Measurements from ENCODE around the gene POU3F2. TPM values are rescaled to one million over a fixed set of nuclear protein-coding genes. Genes with fewer than 3 reads are reported as not detected.

Gene POU3F2
- total RNA-seq, 2 donors from 2014 or later, result 0.07 TPM; not detected in 1

DNA sequence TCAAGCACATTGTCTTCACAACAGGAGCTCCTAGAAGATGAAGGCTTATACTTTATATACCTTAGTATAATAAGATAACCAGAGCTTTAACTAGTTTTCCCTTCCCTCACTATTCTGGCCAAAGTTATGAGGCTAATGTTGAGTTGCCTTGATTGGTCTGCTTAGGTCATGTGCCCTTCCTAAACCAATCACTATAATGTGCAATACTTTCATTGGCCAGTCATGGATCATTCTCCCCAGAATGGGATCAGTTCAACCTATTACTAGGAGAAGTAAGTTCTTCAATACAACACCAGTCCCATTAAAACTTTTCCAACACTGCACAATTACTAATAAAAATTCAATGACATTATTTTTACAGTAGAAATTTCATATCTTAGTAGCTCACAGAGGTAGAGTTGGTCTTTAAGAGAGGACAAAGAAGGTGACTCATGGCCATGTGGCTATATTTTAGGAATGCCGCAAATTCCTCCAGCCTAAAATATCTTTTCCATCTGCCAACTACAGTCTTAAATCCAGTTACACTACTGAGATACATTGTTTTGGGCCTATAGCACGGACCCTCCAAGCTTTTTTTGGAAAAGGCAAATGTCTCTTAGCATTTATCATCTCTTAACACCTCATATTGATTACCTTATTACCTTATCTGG is 12.5 kb upstream of the POU3F2 start:
- no peak overlapping the region for H3K4me3 ChIP-seq (ENCODE audit: low read length)
- no peak overlapping the region for H3K9ac ChIP-seq (ENCODE audit: extremely low read depth, low read length, poor library complexity, severe bottlenecking)
- Mint-ChIP-seq H3K4me1 (peaks cover 13% of the 10 kb centered on the region), H3K27me3 (ENCODE audit: insufficient read depth) (peaks cover 86% of the 10 kb centered on the region), H3K27ac (no peak overlapping the region), H3K36me3 (ENCODE audit: low read depth) (no peaks in the 10 kb centered on the region), H3K4me3 (no peak overlapping the region), H3K9me3 (no peaks in the 10 kb centered on the region)
- no peaks in the 10 kb centered on the region for H3K4me1 ChIP-seq (ENCODE audit: control insufficient read depth, insufficient read depth, low read length)
- H3K27ac ChIP-seq (ENCODE audit: low read depth, low read length), result no peak overlapping the region
- H3K36me3 ChIP-seq (ENCODE audit: control insufficient read depth, insufficient read depth, low read length), result no peaks in the 10 kb centered on the region
- H3K27me3 ChIP-seq (ENCODE audit: control insufficient read depth, insufficient read depth, low read length, poor library complexity, severe bottlenecking), result peaks cover 68% of the 10 kb centered on the region
- H3K9me3 ChIP-seq (ENCODE audit: control insufficient read depth, low read length), result no peaks in the 10 kb centered on the region
- no peak for DNase-seq
- TF ChIP-seq, protein P1, sequence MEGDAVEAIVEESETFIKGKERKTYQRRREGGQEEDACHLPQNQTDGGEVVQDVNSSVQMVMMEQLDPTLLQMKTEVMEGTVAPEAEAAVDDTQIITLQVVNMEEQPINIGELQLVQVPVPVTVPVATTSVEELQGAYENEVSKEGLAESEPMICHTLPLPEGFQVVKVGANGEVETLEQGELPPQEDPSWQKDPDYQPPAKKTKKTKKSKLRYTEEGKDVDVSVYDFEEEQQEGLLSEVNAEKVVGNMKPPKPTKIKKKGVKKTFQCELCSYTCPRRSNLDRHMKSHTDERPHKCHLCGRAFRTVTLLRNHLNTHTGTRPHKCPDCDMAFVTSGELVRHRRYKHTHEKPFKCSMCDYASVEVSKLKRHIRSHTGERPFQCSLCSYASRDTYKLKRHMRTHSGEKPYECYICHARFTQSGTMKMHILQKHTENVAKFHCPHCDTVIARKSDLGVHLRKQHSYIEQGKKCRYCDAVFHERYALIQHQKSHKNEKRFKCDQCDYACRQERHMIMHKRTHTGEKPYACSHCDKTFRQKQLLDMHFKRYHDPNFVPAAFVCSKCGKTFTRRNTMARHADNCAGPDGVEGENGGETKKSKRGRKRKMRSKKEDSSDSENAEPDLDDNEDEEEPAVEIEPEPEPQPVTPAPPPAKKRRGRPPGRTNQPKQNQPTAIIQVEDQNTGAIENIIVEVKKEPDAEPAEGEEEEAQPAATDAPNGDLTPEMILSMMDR (conservative IDR thresholded peaks at IDR 0.05), result no peak
- WGBS, 2 experiments (ENCODE audit: insufficient coverage in 1 of 2, insufficient read length in 1 of 2), result 88 to 91% methylated on average over 1 to 2 of the region's 2 CpGs

DNA sequence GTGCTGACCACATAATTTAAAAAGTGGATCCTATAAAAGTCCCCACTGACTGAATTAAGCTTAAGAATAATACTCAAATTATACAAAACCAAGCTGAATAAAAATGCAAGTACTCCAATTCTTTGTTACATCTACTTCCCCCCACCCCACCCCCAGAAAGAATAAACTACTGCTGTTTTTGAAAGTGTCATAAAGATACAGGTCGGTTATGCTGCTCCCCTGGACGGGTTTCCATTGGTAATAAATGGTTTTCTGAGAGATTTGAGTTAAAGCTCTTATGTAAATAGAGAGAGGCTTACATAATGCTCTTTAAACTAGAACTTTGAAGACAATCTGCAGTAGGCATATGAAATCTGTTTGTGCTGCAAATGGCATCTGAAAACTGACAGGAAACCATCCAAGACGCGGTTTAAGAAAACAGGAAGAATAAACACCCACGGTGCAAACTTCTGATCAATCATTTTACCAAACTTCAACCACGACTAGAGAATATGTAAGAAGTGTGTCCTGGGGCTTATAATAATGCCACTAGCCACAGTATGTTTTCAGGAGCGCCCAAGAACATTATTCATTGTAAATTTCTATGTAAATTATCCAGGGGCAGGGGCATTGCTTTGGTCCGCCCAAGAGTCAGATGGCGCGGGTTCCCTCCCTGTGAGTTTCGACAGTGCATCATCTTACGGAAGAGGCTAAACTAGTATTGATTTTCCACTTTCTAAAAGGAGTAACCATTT is 10.8 kb upstream of the POU3F2 start:
- Histone ChIP-seq H3K27ac (ENCODE audit: low read depth, low read length) (peak overlapping the region; percentile 93), H3K4me1 (ENCODE audit: control insufficient read depth, insufficient read depth, low read length) (no peaks in the 10 kb centered on the region), H3K9me3 (ENCODE audit: control insufficient read depth, low read length) (no peaks in the 10 kb centered on the region), H3K4me3 (ENCODE audit: low read length) (peak overlapping the region; percentile 84), H3K27me3 (ENCODE audit: control insufficient read depth, insufficient read depth, low read length, poor library complexity, severe bottlenecking) (peaks cover 85% of the 10 kb centered on the region), H3K9ac (ENCODE audit: extremely low read depth, low read length, poor library complexity, severe bottlenecking) (no peak overlapping the region), H3K36me3 (ENCODE audit: control insufficient read depth, insufficient read depth, low read length) (no peaks in the 10 kb centered on the region)
- Mint-ChIP-seq H3K4me1 (peaks cover 18% of the 10 kb centered on the region), H3K27ac (no peak overlapping the region), H3K27me3 (ENCODE audit: insufficient read depth) (peaks cover 99% of the 10 kb centered on the region), H3K36me3 (ENCODE audit: low read depth) (no peaks in the 10 kb centered on the region), H3K4me3 (peak overlapping the region; percentile 55), H3K9me3 (no peaks in the 10 kb centered on the region)
- no peak for DNase-seq
- WGBS, 2 experiments (ENCODE audit: insufficient coverage in 1 of 2, insufficient read length in 1 of 2), result 0 to 4% methylated on average over 5 to 12 of the region's 12 CpGs
- TF ChIP-seq, protein P1 (conservative IDR thresholded peaks at IDR 0.05), result no peak

DNA sequence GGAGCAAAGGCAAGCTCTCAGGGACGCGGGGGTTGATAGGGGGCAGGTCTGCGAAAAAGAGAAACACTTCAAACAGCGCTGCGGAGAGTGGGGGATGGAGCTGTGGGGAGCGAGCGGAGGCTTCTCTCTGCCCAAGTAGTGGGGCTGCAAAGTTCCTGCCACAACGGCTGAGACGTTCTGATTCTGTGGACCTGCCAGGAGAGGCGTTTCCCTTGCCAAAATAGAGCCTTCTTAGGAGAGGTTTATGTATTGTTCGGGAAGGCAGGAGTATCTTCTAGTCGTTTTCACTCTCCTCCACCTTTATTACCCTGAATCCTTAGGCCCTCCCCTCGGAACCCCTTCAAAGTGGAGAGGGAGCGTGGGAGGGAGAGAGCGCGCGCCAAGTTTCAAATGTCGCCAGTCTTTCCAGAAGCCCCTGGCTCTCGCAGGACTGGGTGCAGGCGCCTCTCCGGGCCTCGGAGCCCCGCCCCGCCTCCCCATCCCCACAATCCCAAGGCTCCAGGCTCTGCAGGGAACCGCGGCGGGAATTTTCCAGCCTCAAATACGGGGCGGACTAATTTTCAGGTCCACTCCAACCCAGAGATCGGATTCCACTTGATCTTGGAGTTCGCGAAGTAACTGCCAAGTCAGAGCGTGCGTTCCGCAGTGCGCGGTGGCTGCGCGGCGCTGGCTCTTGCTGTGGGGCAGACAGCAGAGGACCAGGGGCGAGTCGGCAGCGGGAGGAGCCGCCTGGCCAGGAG is 10.0 kb upstream of the POU3F2 start:
- Histone ChIP-seq H3K4me3 (ENCODE audit: low read length) (peak overlapping the region; percentile 84), H3K27ac (ENCODE audit: low read depth, low read length) (peak overlapping the region; percentile 93), H3K36me3 (ENCODE audit: control insufficient read depth, insufficient read depth, low read length) (no peaks in the 10 kb centered on the region), H3K9me3 (ENCODE audit: control insufficient read depth, low read length) (no peaks in the 10 kb centered on the region), H3K27me3 (ENCODE audit: control insufficient read depth, insufficient read depth, low read length, poor library complexity, severe bottlenecking) (peaks cover 90% of the 10 kb centered on the region), H3K9ac (ENCODE audit: extremely low read depth, low read length, poor library complexity, severe bottlenecking) (no peak overlapping the region), H3K4me1 (ENCODE audit: control insufficient read depth, insufficient read depth, low read length) (no peaks in the 10 kb centered on the region)
- no peak overlapping the region for H3K27ac Mint-ChIP-seq
- 0 to 5% methylated on average over 7 to 44 of the region's 44 CpGs for WGBS, 2 experiments (ENCODE audit: insufficient coverage in 1 of 2, insufficient read length in 1 of 2)
- TF ChIP-seq, protein P1 (conservative IDR thresholded peaks at IDR 0.05), result no peak
- DNase-seq, result peak; percentile 84
- H3K27me3 Mint-ChIP-seq (ENCODE audit: insufficient read depth), result peaks cover 99% of the 10 kb centered on the region
- no peaks in the 10 kb centered on the region for H3K9me3 Mint-ChIP-seq
- no peaks in the 10 kb centered on the region for H3K36me3 Mint-ChIP-seq (ENCODE audit: low read depth)
- peaks cover 23% of the 10 kb centered on the region for H3K4me1 Mint-ChIP-seq
- H3K4me3 Mint-ChIP-seq, result peak overlapping the region; percentile 55

Measured in endodermal cell (in vitro differentiated cells).